Stimulated activated CD4-positive, alpha-beta T cell treated with anti-CD3 and anti-CD28 coated beads, Interleukin-12 subunit alpha, Interleukin-12 subunit beta, amount 100 ng/mL, for 48 hours (primary cell): ENCODE measurements around the gene MLH1.

ENCODE experiments used
- DNase-seq, 3 donors: peaks; one replicate each; pipeline ENCODE4 v3.0.0-alpha.2; 2020; ENCODE audit warnings: low read depth in 2 of 3, low spot score in 1 of 3

Gene MLH1

GRCh38 chr3:36973139-36973538 lies 20.2 kb upstream of the MLH1 start:
- no peak for DNase-seq

GRCh38 chr3:36981006-36981405 lies 12.3 kb upstream of the MLH1 start:
- no peak for DNase-seq

- DNase-seq: no peak
These were observed 5.0 kb upstream of the MLH1 start for GRCh38 chr3:36988356-36988755.

GRCh38 chr3:36989005-36989404 lies 4.3 kb upstream of the MLH1 start:
- no peak for DNase-seq

GRCh38 chr3:36989568-36989967 lies 3.8 kb upstream of the MLH1 start:
- DNase-seq: no peak

GRCh38 chr3:36991147-36991546 lies 2.2 kb upstream of the MLH1 start:
- peak; percentile 11 to 26 (median 25) for DNase-seq

- peak in 2 of 3 donors; percentile 7 to 18 for DNase-seq
These were observed 1.2 kb upstream of the MLH1 start for GRCh38 chr3:36991923-36992805.

DNA sequence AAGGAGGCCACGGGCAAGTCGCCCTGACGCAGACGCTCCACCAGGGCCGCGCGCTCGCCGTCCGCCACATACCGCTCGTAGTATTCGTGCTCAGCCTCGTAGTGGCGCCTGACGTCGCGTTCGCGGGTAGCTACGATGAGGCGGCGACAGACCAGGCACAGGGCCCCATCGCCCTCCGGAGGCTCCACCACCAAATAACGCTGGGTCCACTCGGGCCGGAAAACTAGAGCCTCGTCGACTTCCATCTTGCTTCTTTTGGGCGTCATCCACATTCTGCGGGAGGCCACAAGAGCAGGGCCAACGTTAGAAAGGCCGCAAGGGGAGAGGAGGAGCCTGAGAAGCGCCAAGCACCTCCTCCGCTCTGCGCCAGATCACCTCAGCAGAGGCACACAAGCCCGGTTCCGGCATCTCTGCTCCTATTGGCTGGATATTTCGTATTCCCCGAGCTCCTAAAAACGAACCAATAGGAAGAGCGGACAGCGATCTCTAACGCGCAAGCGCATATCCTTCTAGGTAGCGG lies 452 bp upstream of the MLH1 start, which contains the start of gene EPM2AIP1:
Gene EPM2AIP1, minus strand, starts transcription at position 326 of the 520 bp plus-strand sequence. Its CDS starts 54 bp downstream, at position 272.
- DNase-seq: no peak

DNA sequence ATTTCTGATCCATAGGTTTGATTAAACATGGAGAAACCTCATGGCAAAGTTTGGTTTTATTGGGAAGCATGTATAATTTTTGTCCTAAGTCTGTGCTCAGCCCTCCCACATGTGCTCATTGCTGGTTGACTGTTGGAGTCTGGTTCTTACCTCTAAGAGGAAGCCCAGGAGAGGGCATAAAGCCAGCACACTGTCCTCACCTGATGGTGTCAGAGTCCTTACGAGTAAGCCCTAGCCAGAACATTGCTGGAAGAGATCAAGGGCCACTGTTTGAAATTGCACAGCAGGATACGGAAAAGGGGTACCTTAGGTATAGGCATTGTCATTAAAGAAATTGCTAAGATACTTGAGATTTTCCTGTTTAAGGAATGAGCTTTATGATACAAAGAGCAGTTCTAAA lies 21.3 kb downstream of the MLH1 start:
- DNase-seq: no peak

GRCh38 chr3:37015642-37016041 lies 22.3 kb downstream of the MLH1 start:
- DNase-seq: no peak

GRCh38 chr3:37016903-37017302 lies 23.6 kb downstream of the MLH1 start:
- no peak for DNase-seq

DNA sequence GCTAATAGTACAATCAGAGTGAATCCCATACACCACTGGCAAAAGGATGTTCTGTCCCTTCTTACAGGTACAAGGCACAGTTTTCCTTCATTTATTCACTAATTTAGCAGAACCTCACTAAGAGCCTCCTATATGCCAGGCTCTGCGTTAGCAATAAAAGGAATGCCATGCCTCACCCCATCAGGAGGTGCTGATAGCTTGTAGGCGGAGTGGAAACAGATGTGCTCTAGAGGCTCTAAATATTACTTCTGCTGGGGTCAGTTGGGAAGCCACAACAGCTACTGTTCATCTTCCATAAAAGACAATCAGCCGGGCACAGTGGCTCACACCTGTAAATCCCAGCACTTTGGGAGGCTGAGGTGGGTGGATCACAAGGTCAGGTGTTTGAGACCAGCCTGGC lies 24.4 kb downstream of the MLH1 start:
- DNase-seq: no peak

DNA sequence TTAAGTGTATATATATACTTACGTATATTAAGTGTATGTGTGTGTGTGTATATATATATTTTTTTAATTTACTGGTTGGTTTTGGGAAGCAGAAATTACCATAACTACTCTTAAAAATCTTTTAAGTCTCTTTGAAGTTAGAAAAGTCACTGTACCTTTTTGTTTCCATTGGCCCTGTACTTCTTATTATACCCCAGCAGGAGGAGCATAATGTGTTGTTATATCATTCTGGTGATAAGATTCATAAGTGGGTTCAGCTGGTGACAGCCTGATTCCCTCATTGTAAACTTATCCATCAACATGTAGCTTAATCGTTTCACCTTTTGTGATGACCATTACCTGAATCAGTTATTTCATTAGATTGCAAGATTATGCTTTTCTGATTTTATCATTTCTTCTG lies 30.8 kb downstream of the MLH1 start:
- no peak for DNase-seq

- no peak for DNase-seq
These were observed 31.6 kb downstream of the MLH1 start for GRCh38 chr3:37024820-37025405.

DNA sequence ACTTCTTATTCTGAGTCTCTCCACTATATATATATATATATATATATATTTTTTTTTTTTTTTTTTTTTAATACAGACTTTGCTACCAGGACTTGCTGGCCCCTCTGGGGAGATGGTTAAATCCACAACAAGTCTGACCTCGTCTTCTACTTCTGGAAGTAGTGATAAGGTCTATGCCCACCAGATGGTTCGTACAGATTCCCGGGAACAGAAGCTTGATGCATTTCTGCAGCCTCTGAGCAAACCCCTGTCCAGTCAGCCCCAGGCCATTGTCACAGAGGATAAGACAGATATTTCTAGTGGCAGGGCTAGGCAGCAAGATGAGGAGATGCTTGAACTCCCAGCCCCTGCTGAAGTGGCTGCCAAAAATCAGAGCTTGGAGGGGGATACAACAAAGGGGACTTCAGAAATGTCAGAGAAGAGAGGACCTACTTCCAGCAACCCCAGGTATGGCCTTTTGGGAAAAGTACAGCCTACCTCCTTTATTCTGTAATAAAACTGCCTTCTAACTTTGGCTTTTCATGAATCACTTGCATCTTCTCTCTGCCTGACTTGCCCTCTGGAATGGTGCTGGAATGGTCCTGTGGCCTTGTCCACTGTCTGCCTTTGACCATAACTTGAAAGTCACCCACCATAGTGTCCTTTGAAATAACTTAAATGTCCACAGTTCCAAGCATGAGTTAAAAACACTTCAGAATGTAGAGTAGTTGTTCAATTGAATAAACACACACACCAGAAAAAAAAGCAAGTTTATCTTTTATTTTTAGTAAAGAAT lies 32.4 kb downstream of the MLH1 start:
- no peak for DNase-seq

- DNase-seq: no peak
These were observed 33.5 kb downstream of the MLH1 start for GRCh38 chr3:37026851-37027250.

DNA sequence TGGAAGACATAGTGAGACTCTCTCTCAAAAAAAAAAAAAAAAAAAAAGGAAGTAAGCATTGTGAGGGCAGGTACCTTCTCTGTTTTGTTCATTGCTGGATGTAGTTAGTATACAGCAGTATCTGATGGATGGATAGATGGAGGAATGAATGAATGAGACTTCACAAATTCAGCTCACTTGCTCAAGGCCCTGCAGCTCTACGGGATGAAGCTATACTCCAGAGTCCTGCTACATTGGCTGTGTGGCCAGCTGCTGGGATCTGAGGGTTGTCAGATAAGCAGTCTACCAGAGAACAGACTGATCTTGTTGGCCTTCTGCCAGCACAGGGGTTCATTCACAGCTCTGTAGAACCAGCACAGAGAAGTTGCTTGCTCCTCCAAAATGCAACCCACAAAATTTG lies 35.0 kb downstream of the MLH1 start:
- no peak for DNase-seq

GRCh38 chr3:37029111-37029510 lies 35.8 kb downstream of the MLH1 start:
- no peak for DNase-seq

DNA sequence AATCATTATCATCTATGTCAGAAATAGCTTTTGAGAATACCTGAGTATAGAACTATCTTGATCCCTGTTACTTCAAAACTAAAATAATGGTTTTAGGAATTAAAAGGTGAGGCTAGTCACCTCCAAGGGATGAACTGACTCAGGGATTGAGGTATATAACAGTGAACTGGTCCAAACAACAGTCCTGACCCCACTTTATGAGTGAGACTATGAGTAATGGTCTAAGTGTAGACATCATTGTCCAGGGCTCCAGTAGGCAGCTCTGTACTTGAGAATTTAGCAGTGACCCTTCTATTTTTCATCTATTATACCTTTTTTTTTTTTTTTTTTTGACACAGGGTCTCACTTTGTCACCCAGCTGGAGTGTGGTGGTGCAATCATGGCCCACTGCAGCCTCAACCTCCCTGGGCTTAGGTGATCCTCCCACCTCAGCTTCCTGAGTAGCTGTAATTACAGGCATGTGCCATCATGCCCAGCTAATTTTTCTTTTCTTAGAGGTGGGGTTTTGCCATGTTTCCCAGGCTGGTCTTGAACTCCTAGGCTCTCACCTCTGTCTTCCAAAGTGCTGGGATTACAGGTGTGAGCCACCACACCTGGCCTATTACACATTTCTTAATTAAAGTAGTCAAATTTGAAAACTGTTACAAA lies 36.3 kb downstream of the MLH1 start:
- DNase-seq: no peak

GRCh38 chr3:37030588-37030987 lies 37.3 kb downstream of the MLH1 start:
- no peak for DNase-seq

GRCh38 chr3:37031096-37031682 lies 37.9 kb downstream of the MLH1 start:
- no peak for DNase-seq
